ENCODE results near the gene UPK1A. TPM values are rescaled to one million over a fixed set of nuclear protein-coding genes. Genes with fewer than 3 reads are reported as not detected.
"Not testable (repeated sequence)": the region's sequence is repeated elsewhere in the genome, so short reads cannot be mapped to it uniquely, and the experiment has no call there.

The UPK1A gene
- total RNA-seq, 1 donor from 2014 or later = 6.7 TPM

GRCh38 chr19:35716801-35717664 is 50.7 kb downstream of the UPK1A start:
- DNase-seq (ENCODE audit: low spot score) = peak; percentile 98

- no peak for DNase-seq (ENCODE audit: low spot score)
Measured at GRCh38 chr19:35717665-35718344, 51.5 kb downstream of the UPK1A start, which contains the start of gene KMT2B. KMT2B (plus strand) TSS chr19:35718003; CDS start chr19:35718019, 16 bp downstream.

DNA sequence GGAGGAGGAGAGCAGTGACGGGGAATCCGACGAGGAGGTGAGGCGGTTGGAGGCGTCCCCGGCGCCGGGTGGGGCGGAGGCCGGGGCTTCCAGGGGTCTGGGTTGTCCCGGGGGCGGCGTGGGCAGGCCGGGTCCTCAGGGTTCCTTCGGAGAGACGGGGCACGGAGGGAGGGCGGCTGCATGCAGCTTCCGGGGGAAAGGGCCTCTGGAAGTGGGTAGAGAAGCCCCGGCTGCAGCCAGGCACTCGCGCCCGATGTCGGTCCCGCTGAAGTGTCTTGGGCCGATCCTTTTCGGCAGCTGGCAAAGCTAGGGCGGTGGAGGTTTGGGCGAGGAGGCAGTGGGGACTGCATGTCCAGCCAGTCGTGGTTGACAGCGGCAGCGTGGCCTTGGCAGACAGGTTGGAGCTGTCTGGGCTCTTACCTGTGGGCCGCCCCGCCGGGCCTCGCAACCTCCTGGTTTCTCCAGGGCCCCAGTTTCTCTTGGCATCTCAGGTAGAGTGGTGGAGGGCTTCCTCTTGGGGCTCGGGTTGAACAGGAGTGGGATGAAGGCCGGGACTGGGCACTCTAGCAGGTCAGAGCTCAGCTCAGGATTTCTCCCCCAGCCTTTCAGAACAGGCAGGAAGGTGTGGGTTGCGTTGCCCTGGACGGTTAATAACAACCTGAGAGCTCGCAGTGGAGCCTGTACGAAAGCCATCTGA is 52.2 kb downstream of the UPK1A start:
- DNase-seq (ENCODE audit: low spot score) = peak; percentile 26

- DNase-seq (ENCODE audit: low spot score) = no peak
Measured at GRCh38 chr19:35719402-35720162, 53.3 kb downstream of the UPK1A start.

DNA sequence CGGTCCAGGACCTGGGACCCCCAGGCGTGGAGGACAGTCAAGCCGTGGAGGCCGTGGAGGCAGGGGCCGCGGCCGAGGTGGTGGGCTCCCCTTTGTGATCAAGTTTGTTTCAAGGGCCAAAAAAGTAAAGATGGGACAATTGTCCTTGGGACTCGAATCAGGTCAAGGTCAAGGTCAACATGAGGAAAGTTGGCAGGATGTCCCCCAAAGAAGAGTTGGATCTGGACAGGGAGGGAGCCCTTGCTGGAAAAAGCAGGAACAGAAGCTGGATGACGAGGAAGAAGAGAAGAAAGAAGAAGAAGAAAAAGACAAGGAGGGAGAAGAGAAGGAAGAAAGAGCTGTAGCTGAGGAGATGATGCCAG is 53.8 kb downstream of the UPK1A start:
- DNase-seq (ENCODE audit: low spot score) = no peak

- DNase-seq (ENCODE audit: low spot score) = no peak
Measured at GRCh38 chr19:35720648-35721047, 54.3 kb downstream of the UPK1A start.

DNA sequence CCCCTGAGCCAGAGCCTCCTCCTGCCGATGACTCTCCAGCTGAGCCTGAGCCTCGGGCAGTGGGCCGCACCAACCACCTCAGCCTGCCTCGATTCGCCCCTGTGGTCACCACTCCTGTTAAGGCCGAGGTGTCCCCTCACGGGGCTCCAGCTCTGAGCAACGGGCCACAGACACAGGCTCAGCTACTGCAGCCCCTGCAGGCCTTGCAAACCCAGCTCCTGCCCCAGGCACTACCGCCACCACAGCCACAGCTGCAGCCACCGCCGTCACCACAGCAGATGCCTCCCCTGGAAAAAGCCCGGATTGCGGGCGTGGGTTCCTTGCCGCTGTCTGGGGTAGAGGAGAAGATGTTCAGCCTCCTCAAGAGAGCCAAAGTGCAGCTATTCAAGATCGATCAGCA is 55.1 kb downstream of the UPK1A start:
- DNase-seq (ENCODE audit: low spot score) = no peak

- no peak for DNase-seq (ENCODE audit: low spot score)
Measured at GRCh38 chr19:35722461-35722860, 56.1 kb downstream of the UPK1A start.

DNA sequence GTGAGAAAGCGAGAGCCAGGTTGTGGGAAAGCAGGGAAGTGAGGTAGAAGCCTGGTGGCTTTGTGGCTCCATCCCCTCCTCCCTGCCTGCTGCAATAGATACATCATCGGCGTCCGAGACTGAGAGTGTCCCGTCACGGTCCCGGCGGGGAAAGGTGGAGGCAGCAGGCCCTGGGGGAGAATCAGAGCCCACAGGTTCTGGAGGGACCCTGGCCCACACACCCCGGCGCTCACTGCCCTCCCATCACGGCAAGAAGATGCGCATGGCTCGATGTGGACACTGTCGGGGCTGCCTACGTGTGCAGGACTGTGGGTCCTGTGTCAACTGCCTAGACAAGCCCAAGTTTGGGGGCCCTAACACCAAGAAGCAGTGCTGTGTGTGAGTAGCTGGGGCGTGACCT is 56.6 kb downstream of the UPK1A start:
- DNase-seq (ENCODE audit: low spot score) = no peak

- no peak for DNase-seq (ENCODE audit: low spot score)
Measured at GRCh38 chr19:35723671-35724070, 57.4 kb downstream of the UPK1A start.

DNA sequence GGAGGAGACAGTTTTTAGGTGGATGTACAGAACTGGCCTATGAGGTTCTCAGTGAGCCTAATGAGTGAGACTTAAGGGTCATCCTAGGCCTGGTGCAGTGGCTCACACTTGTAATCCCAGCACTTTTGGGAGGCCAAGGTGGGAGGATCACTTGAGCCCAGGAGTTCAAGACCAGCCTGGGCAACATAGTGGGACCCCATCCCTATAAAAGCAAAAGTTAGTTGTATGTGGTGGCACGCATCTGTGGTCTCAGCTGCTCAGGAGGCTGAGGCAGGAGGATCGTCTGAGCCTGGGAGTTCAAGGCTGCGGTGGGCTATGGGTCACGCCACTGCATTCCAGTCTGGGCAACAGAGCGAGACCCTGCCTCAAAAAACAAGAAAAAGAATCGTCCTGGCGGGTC is 57.8 kb downstream of the UPK1A start:
- DNase-seq (ENCODE audit: low spot score) = not testable (repeated sequence)

- DNase-seq (ENCODE audit: low spot score) = no peak
Measured at GRCh38 chr19:35724560-35724959, 58.2 kb downstream of the UPK1A start.

GRCh38 chr19:35725216-35725861 is 59.0 kb downstream of the UPK1A start:
- DNase-seq (ENCODE audit: low spot score) = no peak

GRCh38 chr19:35727053-35727955 is 61.0 kb downstream of the UPK1A start:
- no peak for DNase-seq (ENCODE audit: low spot score)

Other genes starting within 250 kb of the UPK1A start
- gene FFAR2, start 218.3 kb upstream of the UPK1A start, total RNA-seq (ENCODE audit: insufficient read depth, low replicate concordance) = 0.72 TPM
- gene KRTDAP, start 176.1 kb upstream of the UPK1A start, total RNA-seq (ENCODE audit: insufficient read depth, low replicate concordance) = 56.1 TPM
- 11.8 TPM for gene DMKN, start 152.9 kb upstream of the UPK1A start, total RNA-seq (ENCODE audit: insufficient read depth, low replicate concordance)
- 2.2 TPM for gene SBSN, start 138.2 kb upstream of the UPK1A start, total RNA-seq (ENCODE audit: insufficient read depth, low replicate concordance)
- not detected for gene GAPDHS, start 133.1 kb upstream of the UPK1A start, total RNA-seq (ENCODE audit: insufficient read depth, low replicate concordance)
- gene TMEM147, start 120.9 kb upstream of the UPK1A start, total RNA-seq (ENCODE audit: insufficient read depth, low replicate concordance) = 55.4 TPM
- not detected for gene ATP4A, start 102.9 kb upstream of the UPK1A start, total RNA-seq (ENCODE audit: insufficient read depth, low replicate concordance)
- not detected for gene PMIS2, start 80.3 kb upstream of the UPK1A start, total RNA-seq (ENCODE audit: insufficient read depth, low replicate concordance)
- 4.6 TPM for gene HAUS5, start 53.8 kb upstream of the UPK1A start, total RNA-seq (ENCODE audit: insufficient read depth, low replicate concordance)
- 20.9 TPM for gene RBM42, start 37.5 kb upstream of the UPK1A start, total RNA-seq (ENCODE audit: insufficient read depth, low replicate concordance)
- not detected for gene ETV2, start 24.8 kb upstream of the UPK1A start, total RNA-seq (ENCODE audit: insufficient read depth, low replicate concordance)
- gene COX6B1, start 18.2 kb upstream of the UPK1A start, total RNA-seq (ENCODE audit: insufficient read depth, low replicate concordance) = 177 TPM
- gene ZBTB32, start 38.0 kb downstream of the UPK1A start, total RNA-seq (ENCODE audit: insufficient read depth, low replicate concordance) = not detected
- gene KMT2B, start 51.5 kb downstream of the UPK1A start, total RNA-seq (ENCODE audit: insufficient read depth, low replicate concordance) = 2.2 TPM
- not detected for gene IGFLR1, start 75.9 kb downstream of the UPK1A start, total RNA-seq (ENCODE audit: insufficient read depth, low replicate concordance)
- gene U2AF1L4, start 78.9 kb downstream of the UPK1A start, total RNA-seq (ENCODE audit: insufficient read depth, low replicate concordance) = not detected
- gene PSENEN, start 79.1 kb downstream of the UPK1A start, total RNA-seq (ENCODE audit: insufficient read depth, low replicate concordance) = 3.6 TPM
- gene LIN37, start 82.1 kb downstream of the UPK1A start, total RNA-seq (ENCODE audit: insufficient read depth, low replicate concordance) = 8.4 TPM
- gene HSPB6, start 90.5 kb downstream of the UPK1A start, total RNA-seq (ENCODE audit: insufficient read depth, low replicate concordance) = 67.4 TPM
- 15.9 TPM for gene PROSER3, start 91.7 kb downstream of the UPK1A start, total RNA-seq (ENCODE audit: insufficient read depth, low replicate concordance)
- 0.96 TPM for gene ARHGAP33, start 109.0 kb downstream of the UPK1A start, total RNA-seq (ENCODE audit: insufficient read depth, low replicate concordance)
- gene PRODH2, start 146.3 kb downstream of the UPK1A start, total RNA-seq (ENCODE audit: insufficient read depth, low replicate concordance) = 5.5 TPM
- gene NPHS1, start 186.0 kb downstream of the UPK1A start, total RNA-seq (ENCODE audit: insufficient read depth, low replicate concordance) = 0.48 TPM
- gene KIRREL2, start 190.4 kb downstream of the UPK1A start, total RNA-seq (ENCODE audit: insufficient read depth, low replicate concordance) = not detected
- 8.4 TPM for gene APLP1, start 202.1 kb downstream of the UPK1A start, total RNA-seq (ENCODE audit: insufficient read depth, low replicate concordance)
- gene NFKBID, start 234.0 kb downstream of the UPK1A start, total RNA-seq (ENCODE audit: insufficient read depth, low replicate concordance) = 15.6 TPM
- gene HCST, start 236.0 kb downstream of the UPK1A start, total RNA-seq (ENCODE audit: insufficient read depth, low replicate concordance) = not detected
- 28.4 TPM for gene TYROBP, start 241.8 kb downstream of the UPK1A start, total RNA-seq (ENCODE audit: insufficient read depth, low replicate concordance)

All from umbilical cord (tissue), 2 donors.